ENCODE results near the gene OXNAD1.

- TF ChIP-seq, protein P1, sequence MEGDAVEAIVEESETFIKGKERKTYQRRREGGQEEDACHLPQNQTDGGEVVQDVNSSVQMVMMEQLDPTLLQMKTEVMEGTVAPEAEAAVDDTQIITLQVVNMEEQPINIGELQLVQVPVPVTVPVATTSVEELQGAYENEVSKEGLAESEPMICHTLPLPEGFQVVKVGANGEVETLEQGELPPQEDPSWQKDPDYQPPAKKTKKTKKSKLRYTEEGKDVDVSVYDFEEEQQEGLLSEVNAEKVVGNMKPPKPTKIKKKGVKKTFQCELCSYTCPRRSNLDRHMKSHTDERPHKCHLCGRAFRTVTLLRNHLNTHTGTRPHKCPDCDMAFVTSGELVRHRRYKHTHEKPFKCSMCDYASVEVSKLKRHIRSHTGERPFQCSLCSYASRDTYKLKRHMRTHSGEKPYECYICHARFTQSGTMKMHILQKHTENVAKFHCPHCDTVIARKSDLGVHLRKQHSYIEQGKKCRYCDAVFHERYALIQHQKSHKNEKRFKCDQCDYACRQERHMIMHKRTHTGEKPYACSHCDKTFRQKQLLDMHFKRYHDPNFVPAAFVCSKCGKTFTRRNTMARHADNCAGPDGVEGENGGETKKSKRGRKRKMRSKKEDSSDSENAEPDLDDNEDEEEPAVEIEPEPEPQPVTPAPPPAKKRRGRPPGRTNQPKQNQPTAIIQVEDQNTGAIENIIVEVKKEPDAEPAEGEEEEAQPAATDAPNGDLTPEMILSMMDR (conservative IDR thresholded peaks at IDR 0.05; ENCODE audit: low read length): no peak
- no peak for TF ChIP-seq EZH2phosphoT487 (IDR thresholded peaks at IDR 0.05; ENCODE audit: borderline replicate concordance, low read depth, low read length)
Observed at GRCh38 chr3:16277471-16277870, 12.5 kb downstream of the OXNAD1 start.

Data from OCI-LY7 (cell line).